GM12801 (cell line): ENCODE data around the gene TBX1.

Experiments
- TF ChIP-seq, protein P1 (sequence below): IDR thresholded peaks from one replicate; pipeline ENCODE4 v1.5.1; 2011; ENCODE audit warnings: control low read depth; ENCODE audit not compliant: insufficient read length; ENCODE audit errors: extremely low read depth

The TBX1 gene

DNA sequence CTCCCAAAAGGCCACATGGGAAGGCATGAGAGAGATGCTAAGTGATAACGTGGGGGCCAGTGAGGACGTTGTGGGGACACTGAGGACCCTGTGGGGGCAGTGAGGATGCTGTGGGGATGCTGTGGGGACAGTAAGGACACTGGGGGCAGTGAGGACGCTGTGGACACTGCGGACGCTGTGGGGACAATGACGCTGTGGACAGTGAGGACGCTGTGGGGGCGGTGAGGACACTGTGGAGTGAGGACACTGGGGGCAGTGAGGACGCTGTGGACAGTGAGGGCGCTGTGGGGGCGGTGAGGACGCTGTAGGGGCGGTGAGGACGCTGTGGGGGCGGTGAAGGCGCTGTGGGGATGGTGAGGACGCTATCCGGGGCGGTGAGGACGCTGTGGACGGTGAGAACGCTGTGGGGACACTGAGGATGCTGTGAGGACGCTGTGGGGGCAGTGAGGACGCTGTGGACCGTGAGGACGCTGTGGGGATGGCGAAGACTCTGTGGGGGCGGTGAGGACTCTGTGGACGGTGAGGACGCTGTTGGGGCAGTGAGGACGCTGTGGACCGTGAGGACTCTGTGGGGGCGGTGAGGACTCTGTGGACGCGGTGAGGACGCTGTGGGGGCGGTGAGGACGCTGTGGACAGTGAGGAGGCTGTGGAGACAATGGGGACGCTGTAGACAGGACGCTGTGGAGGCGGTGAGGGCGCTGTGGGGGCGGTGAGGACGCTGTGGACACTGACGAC is 35.5 kb upstream of the TBX1 start:
- TF ChIP-seq, protein P1, sequence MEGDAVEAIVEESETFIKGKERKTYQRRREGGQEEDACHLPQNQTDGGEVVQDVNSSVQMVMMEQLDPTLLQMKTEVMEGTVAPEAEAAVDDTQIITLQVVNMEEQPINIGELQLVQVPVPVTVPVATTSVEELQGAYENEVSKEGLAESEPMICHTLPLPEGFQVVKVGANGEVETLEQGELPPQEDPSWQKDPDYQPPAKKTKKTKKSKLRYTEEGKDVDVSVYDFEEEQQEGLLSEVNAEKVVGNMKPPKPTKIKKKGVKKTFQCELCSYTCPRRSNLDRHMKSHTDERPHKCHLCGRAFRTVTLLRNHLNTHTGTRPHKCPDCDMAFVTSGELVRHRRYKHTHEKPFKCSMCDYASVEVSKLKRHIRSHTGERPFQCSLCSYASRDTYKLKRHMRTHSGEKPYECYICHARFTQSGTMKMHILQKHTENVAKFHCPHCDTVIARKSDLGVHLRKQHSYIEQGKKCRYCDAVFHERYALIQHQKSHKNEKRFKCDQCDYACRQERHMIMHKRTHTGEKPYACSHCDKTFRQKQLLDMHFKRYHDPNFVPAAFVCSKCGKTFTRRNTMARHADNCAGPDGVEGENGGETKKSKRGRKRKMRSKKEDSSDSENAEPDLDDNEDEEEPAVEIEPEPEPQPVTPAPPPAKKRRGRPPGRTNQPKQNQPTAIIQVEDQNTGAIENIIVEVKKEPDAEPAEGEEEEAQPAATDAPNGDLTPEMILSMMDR: no peak

DNA sequence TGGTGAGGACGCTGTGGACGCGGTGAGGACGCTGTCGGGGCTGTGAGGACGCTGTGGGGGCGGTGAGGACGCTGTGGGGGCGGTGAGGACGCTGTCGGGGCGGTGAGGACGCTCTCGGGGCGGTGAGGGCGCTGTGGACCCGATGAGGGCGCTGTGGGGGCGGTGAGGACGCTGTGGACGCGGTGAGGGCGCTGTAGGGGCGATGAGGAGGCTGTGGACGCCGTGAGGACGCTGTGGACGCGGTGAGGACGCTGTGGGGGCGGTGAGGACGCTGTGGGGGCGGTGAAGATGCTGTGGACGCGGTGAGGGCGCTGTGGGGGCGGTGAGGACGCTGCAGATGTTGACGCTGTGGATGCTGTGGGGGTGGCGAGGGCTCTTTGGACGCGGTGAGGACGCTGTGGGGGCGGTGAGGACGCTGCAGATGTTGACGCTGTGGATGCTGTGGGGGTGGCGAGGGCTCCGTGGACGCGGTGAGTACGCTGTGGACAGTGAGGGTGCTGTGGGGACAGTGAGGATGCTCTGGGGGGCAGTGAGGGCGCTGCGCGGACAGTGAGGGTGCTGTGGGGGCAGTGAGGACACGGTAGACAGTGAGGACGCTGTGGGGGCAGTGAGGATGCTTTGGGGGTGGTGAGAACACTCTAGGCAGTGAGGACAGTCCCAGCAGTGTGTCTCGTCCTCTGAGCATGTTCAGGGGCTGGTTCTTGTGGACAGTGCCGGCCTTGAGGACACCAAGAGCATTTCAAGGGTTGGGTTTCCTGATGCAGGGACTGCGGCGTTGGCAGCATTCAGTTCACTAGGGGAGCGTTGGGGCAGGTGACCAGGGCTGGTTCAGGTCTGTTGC is 33.0 kb upstream of the TBX1 start:
- TF ChIP-seq, protein P1: no peak

DNA sequence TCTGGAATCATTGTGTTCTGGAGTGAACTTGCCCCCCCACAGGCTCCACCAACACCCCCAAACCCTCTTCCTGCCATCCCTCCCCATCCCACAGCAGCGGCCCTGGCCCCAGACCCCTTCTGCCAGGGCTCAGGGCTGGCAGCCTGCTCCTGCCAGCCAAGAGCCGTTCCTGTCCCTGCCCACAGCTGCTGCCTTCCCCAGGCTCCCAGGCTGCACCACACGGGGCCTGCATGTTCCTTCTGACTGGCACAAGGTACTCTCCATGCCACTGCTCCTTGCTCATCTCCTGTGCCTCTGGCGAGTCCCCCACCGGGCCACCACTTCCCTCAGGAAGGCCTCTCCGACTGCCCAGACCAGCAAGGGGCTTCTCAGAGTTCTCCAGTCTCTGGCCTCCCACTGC is 32.3 kb upstream of the TBX1 start:
- TF ChIP-seq, protein P1: no peak

DNA sequence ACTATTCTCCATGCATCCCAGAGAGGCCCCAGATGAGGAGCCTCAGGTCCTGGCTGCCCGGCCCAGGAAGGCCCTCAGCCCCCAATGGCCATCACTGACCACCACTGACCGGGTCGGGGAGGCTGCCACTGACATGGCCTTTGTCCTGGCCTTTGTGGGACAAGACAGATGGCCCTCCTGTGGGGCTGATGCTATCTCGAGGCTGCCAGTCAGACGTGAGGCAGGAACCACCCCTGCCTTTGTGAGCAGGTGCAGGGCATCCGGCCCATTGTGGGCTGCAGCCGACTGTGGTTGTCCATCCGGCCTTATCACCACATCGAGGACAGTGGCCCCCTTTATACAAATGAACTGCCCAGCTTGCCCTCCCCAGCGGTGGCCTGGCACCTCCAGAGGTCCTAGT is 31.7 kb upstream of the TBX1 start:
- TF ChIP-seq, protein P1: no peak

DNA sequence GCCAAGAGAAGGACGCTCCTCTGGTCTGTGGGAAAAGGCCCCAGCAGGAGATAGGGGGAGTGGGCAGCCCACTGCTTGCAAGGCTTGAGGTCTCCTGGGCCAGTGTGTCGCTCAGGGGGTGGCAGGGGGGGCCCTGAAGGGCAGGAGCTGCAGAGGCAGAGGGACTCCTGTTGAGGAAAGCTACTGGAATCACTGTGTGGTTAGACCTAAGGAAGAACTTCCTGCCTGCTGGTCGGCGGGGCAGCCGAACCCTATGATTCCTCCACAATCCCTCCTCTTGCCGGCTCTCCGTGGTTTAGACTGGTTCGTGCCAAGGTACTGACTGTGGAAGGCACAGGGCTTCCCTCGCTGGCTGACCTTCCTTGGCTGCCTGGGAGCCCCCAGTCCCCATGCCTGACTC is 31.1 kb upstream of the TBX1 start:
- TF ChIP-seq, protein P1: no peak

DNA sequence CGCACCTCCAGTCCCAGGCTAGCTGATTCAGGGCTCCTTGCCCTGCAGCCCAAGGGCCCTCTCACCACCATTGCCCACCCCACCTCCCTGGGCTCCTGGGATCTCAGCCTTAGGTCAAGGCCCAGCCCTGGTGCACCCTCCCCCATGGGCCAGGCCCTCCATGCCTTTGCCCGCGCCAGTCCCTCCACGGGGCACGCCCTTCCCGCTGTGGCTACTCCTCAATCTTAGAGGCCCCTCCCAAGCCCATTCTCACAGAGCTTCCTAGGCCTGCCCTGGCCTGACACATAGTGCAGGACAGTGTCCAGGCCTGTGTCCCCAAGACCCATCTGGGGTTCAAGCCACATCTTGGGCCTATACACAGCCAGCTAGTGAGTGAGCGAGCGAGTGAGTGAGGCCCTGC is 30.4 kb upstream of the TBX1 start:
- TF ChIP-seq, protein P1: no peak

DNA sequence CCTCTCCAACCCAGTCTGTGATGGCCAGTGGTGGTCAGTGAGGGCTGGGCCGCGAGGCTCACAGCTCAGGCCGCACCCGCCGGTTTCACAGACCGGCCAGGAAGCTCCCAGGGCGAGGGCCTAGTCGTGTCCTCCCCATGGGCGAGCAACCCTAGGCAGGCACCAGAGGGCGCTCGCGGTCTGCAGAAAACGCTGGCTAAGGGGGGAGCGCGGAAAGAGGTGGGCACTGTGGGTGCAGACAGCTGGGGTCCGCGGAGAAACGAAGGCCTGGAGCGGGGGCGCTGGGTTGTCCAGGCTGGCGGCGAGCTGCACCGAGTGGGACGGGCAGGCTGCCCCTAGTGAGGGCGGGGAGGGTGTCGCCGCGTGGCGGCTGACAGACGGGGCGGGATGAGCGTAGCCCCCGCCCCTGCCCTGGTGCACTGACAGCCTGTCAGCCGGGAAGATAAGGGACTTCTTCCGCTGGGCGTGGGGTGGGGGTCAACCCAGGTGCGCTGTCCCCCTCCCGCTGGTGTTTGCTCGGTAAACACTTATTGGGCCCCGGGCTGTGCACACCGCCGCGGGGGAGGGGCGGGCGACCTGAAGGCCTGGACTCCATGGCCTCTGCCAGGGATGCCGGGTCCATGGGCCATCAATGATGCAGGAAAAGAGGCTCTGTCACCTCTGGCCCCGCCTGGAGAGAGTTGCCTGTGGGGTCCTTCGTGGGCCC is 29.8 kb upstream of the TBX1 start:
- TF ChIP-seq, protein P1: no peak
